ENCODE results near the gene ZNF608.

DNA sequence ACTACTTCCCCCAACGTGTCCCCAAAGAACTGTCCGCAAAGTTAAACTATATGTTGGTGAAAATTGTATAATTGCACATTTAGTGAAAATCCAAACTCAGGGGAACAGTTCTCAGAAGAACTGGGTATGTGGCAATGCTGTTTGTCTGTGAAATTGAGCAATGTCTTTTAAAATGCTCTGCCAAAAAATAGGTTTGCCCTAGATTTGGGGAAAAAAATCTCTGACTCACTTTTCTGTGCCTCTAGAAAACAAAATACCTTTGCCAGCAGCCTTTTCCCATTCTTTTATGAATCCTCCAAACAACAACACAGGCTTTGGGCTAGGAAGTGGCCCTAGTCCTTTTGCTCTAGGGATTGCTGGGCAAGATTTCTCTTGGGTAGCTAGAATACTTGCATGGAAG, 37.4 kb upstream of the ZNF608 start:
- TF ChIP-seq CTCF (IDR thresholded peaks at IDR 0.05) (no peak), POLR2A (IDR thresholded peaks at IDR 0.05; ENCODE audit: low read depth) (no peak), EP300 (IDR thresholded peaks at IDR 0.05) (no peak)
